Measurements from ENCODE around the gene BCL7B.
A peak's percentile ranks its signal among the peaks of the same experiment; 100 is the strongest.
"Not testable (repeated sequence)": the region's sequence is repeated elsewhere in the genome, so short reads cannot be mapped to it uniquely, and the experiment has no call there.

The BCL7B gene

GRCh38 chr7:73533742-73534141 lies 23.7 kb downstream of the BCL7B start:
- no peak for DNase-seq (ENCODE audit: low read depth)

GRCh38 chr7:73532224-73532623 lies 25.3 kb downstream of the BCL7B start:
- DNase-seq (ENCODE audit: low read depth): no peak

- no peak for DNase-seq (ENCODE audit: low read depth)
Observed at GRCh38 chr7:73530800-73531199, 26.7 kb downstream of the BCL7B start.

GRCh38 chr7:73526896-73527821 lies 30.3 kb downstream of the BCL7B start:
- DNase-seq (ENCODE audit: low read depth): no peak

- DNase-seq (ENCODE audit: low read depth): not testable (repeated sequence)
Observed at GRCh38 chr7:73526158-73526494, 31.4 kb downstream of the BCL7B start.

GRCh38 chr7:73522105-73522872 lies 35.2 kb downstream of the BCL7B start, which contains the start of gene BAZ1B:
Gene BAZ1B, minus strand, starts transcription at chr7:73522293. Its CDS starts 360 bp downstream, at chr7:73521933.
- DNase-seq (ENCODE audit: low read depth): peak; percentile 86

- no peak for DNase-seq (ENCODE audit: low read depth)
Observed at GRCh38 chr7:73521636-73522104, 35.8 kb downstream of the BCL7B start.

- DNase-seq (ENCODE audit: low read depth): no peak
Observed at GRCh38 chr7:73520673-73521635, 36.5 kb downstream of the BCL7B start.

- no peak for DNase-seq (ENCODE audit: low read depth)
Observed at GRCh38 chr7:73519867-73520672, 37.4 kb downstream of the BCL7B start.

- DNase-seq (ENCODE audit: low read depth): no peak
Observed at GRCh38 chr7:73518470-73518869, 39.0 kb downstream of the BCL7B start.

- no peak for DNase-seq (ENCODE audit: low read depth)
Observed at GRCh38 chr7:73517241-73517995, 40.1 kb downstream of the BCL7B start.

GRCh38 chr7:73515178-73515577 lies 42.3 kb downstream of the BCL7B start:
- DNase-seq (ENCODE audit: low read depth): no peak

GRCh38 chr7:73512018-73512780 lies 45.3 kb downstream of the BCL7B start:
- DNase-seq (ENCODE audit: low read depth): no peak

- DNase-seq (ENCODE audit: low read depth): no peak
Observed at GRCh38 chr7:73509463-73509862, 48.0 kb downstream of the BCL7B start.

- no peak for DNase-seq (ENCODE audit: low read depth)
Observed at GRCh38 chr7:73507556-73507955, 49.9 kb downstream of the BCL7B start.

- no peak for DNase-seq (ENCODE audit: low read depth)
Observed at GRCh38 chr7:73504920-73505319, 52.6 kb downstream of the BCL7B start.

GRCh38 chr7:73504017-73504416 lies 53.5 kb downstream of the BCL7B start:
- DNase-seq (ENCODE audit: low read depth): no peak

GRCh38 chr7:73503229-73503628 lies 54.3 kb downstream of the BCL7B start:
- DNase-seq (ENCODE audit: low read depth): no peak

GRCh38 chr7:73496626-73497025 lies 60.9 kb downstream of the BCL7B start:
- no peak for DNase-seq (ENCODE audit: low read depth)

Measured in stimulated activated CD8-positive, alpha-beta memory T cell treated with anti-CD3 and anti-CD28 coated beads, Interleukin-15, amount 100 ng/mL, for 24 hours (primary cell).